Activated CD4-positive, CD25-positive, alpha-beta regulatory T cell treated with anti-CD3 and anti-CD28 coated beads, Interleukin-2, amount 50 U/mL, for 16 hours (primary cell): ENCODE results near the gene MRFAP1L1.
"Not testable (repeated sequence)": the region's sequence is repeated elsewhere in the genome, so short reads cannot be mapped to it uniquely, and the experiment has no call there.

Source experiments
- DNase-seq: peaks from one replicate; pipeline ENCODE4 v3.0.0-alpha.2; 2020; ENCODE audit warnings: low read depth, low spot score

The MRFAP1L1 gene

GRCh38 chr4:6734165-6734786 is 24.6 kb upstream of the MRFAP1L1 start:
- DNase-seq, result no peak

GRCh38 chr4:6733358-6734164 is 23.9 kb upstream of the MRFAP1L1 start:
- no peak for DNase-seq

- no peak for DNase-seq
These were observed 23.0 kb upstream of the MRFAP1L1 start for GRCh38 chr4:6732441-6733357.

- no peak for DNase-seq
These were observed 22.1 kb upstream of the MRFAP1L1 start for GRCh38 chr4:6731780-6732179.

- DNase-seq, result no peak
These were observed 21.6 kb upstream of the MRFAP1L1 start for GRCh38 chr4:6731318-6731675.

GRCh38 chr4:6730603-6731317 is 21.1 kb upstream of the MRFAP1L1 start:
- no peak for DNase-seq

GRCh38 chr4:6728320-6729029 is 18.8 kb upstream of the MRFAP1L1 start:
- DNase-seq, result no peak

GRCh38 chr4:6727943-6728250 is 18.2 kb upstream of the MRFAP1L1 start:
- DNase-seq, result no peak

- no peak for DNase-seq
These were observed 17.6 kb upstream of the MRFAP1L1 start for GRCh38 chr4:6727081-6727942.

GRCh38 chr4:6725427-6725961 is 15.8 kb upstream of the MRFAP1L1 start:
- not testable (repeated sequence) for DNase-seq

- DNase-seq, result no peak
These were observed 14.9 kb upstream of the MRFAP1L1 start for GRCh38 chr4:6724421-6725111.

GRCh38 chr4:6723851-6724250 is 14.2 kb upstream of the MRFAP1L1 start:
- DNase-seq, result no peak

- no peak for DNase-seq
These were observed 13.2 kb upstream of the MRFAP1L1 start for GRCh38 chr4:6722891-6723290.

GRCh38 chr4:6721121-6721520 is 11.5 kb upstream of the MRFAP1L1 start:
- no peak for DNase-seq

- peak; percentile 70 for DNase-seq
These were observed 10.6 kb upstream of the MRFAP1L1 start for GRCh38 chr4:6720202-6720699.

GRCh38 chr4:6719611-6720179 is 10.0 kb upstream of the MRFAP1L1 start:
- DNase-seq, result no peak

GRCh38 chr4:6718932-6719610 is 9.4 kb upstream of the MRFAP1L1 start:
- DNase-seq, result no peak

GRCh38 chr4:6716958-6717655 is 7.4 kb upstream of the MRFAP1L1 start:
- no peak for DNase-seq
